Liver (tissue), 9 donors: ENCODE data around the gene CLCF1. TPM values are rescaled to one million over a fixed set of nuclear protein-coding genes. Genes with fewer than 3 reads are reported as not detected.

ENCODE experiments used
- DNase-seq: peaks from one replicate; pipeline ENCODE4 v3.0.0-alpha.2; 2017; ENCODE audit warnings: low spot score
- H3K27ac ChIP-seq, 2 donors: one replicate each; pipeline ENCODE4 v1.7.0; 2013; ENCODE audit warnings: inconsistent platforms in 2 of 2, low read length in 2 of 2, control low read depth in 1 of 2, low read depth in 1 of 2, mild to moderate bottlenecking in 1 of 2
- H3K27me3 ChIP-seq, 4 donors: one replicate each; pipeline versions ENCODE4 v1.6.1 to v1.7.0; 2013; ENCODE audit warnings: low read length in 3 of 4, inconsistent platforms in 1 of 4, mild to moderate bottlenecking in 1 of 4, moderate library complexity in 1 of 4; ENCODE audit not compliant: control insufficient read depth in 4 of 4, insufficient read depth in 4 of 4
- H3K36me3 ChIP-seq, 4 donors: one replicate each; pipeline versions ENCODE4 v1.6.1 to v1.7.0; 2013; ENCODE audit warnings: low read length in 3 of 4, mild to moderate bottlenecking in 3 of 4, low read depth in 1 of 4, moderate library complexity in 1 of 4; ENCODE audit not compliant: control insufficient read depth in 4 of 4, insufficient read depth in 3 of 4
- H3K4me1 ChIP-seq, 4 donors: one replicate each; pipeline versions ENCODE4 v1.6.1 to v1.7.0; 2013; ENCODE audit warnings: low read length in 3 of 4, mild to moderate bottlenecking in 3 of 4, moderate library complexity in 1 of 4; ENCODE audit not compliant: control insufficient read depth in 4 of 4, insufficient read depth in 4 of 4
- H3K4me3 ChIP-seq, 3 donors: one replicate each; pipeline versions ENCODE4 v1.6.1 to v1.7.0; 2013; ENCODE audit warnings: low read length in 3 of 3, control low read depth in 1 of 3, low read depth in 1 of 3, mild to moderate bottlenecking in 1 of 3
- H3K9ac ChIP-seq, 2 donors: one replicate each; pipeline ENCODE4 v1.7.0; 2013; ENCODE audit warnings: low read length in 2 of 2, mild to moderate bottlenecking in 2 of 2, moderate library complexity in 2 of 2, control low read depth in 1 of 2, low read depth in 1 of 2
- H3K9me3 ChIP-seq, 4 donors: one replicate each; pipeline versions ENCODE4 v1.6.1 to v1.7.0; 2013; ENCODE audit warnings: low read length in 3 of 4; ENCODE audit not compliant: control insufficient read depth in 4 of 4
- ATF3 ChIP-seq: IDR thresholded peaks from 2 replicates; pipeline ENCODE4 v1.6.1; 2016; ENCODE audit warnings: antibody characterized with exemption
- CTCF ChIP-seq: fragments of 150-350 bp; IDR thresholded peaks from 2 replicates; pipeline ENCODE4 v1.5.1; 2017; ENCODE audit warnings: improper control_type of control experiment, low read depth, low read length; ENCODE audit not compliant: missing input control
- EGR1 ChIP-seq, 2 donors: IDR thresholded peaks; 2 replicates each; pipeline ENCODE4 v1.6.1; 2016 to 2018; ENCODE audit warnings: antibody characterized with exemption in 2 of 2, low read depth in 2 of 2
- FOXA1 ChIP-seq: IDR thresholded peaks from 2 replicates; pipeline ENCODE4 v1.6.1; 2016; ENCODE audit warnings: antibody characterized with exemption
- GABPA ChIP-seq, 2 donors: IDR thresholded peaks in 1 of 2; conservative IDR thresholded peaks in 1 of 2; 2 replicates each; pipeline ENCODE4 v1.6.1; 2016; ENCODE audit warnings: antibody characterized with exemption in 2 of 2, mild to moderate bottlenecking in 1 of 2, moderate library complexity in 1 of 2
- HNF4A ChIP-seq, 2 donors: conservative IDR thresholded peaks; 2 replicates each; pipeline ENCODE4 v1.6.1; 2016; ENCODE audit warnings: antibody characterized with exemption in 2 of 2, mild to moderate bottlenecking in 2 of 2
- HNF4G ChIP-seq: IDR thresholded peaks from 2 replicates; pipeline ENCODE4 v1.6.1; 2016; ENCODE audit warnings: antibody characterized with exemption
- JUND ChIP-seq, 2 donors: IDR thresholded peaks; 2 replicates each; pipeline ENCODE4 v1.6.1; 2016; ENCODE audit warnings: antibody characterized with exemption in 2 of 2
- MAX ChIP-seq: IDR thresholded peaks from 2 replicates; pipeline ENCODE4 v1.6.1; 2016; ENCODE audit warnings: antibody characterized with exemption
- NR2F2 ChIP-seq: IDR thresholded peaks from 2 replicates; pipeline ENCODE4 v1.6.1; 2016; ENCODE audit warnings: antibody characterized with exemption
- RAD21 ChIP-seq, 2 donors: IDR thresholded peaks; 2 replicates each; pipeline ENCODE4 v1.6.1; 2016; ENCODE audit warnings: antibody characterized with exemption in 2 of 2, mild to moderate bottlenecking in 2 of 2
- RXRA ChIP-seq, 2 donors: IDR thresholded peaks; 2 replicates each; pipeline ENCODE4 v1.6.1; 2017 to 2018; ENCODE audit warnings: antibody characterized with exemption in 2 of 2, mild to moderate bottlenecking in 1 of 2
- SP1 ChIP-seq: IDR thresholded peaks from 2 replicates; pipeline ENCODE4 v1.6.1; 2018; ENCODE audit warnings: antibody characterized with exemption, mild to moderate bottlenecking
- TAF1 ChIP-seq: conservative IDR thresholded peaks from 2 replicates; pipeline ENCODE4 v1.6.1; 2016; ENCODE audit warnings: antibody characterized with exemption, mild to moderate bottlenecking
- WGBS: extraction: QIAGEN DNeasy Blood & Tissue Kit; methylation state at CpG from one replicate; pipeline ENCODE4 v1.1.7; 2013; 5-methylcytosine and 5-hydroxymethylcytosine counted together
- polyA plus RNA-seq, 2 donors: library from polyadenylated mRNA; stranded (reverse) in 1 of 2; unstranded in 1 of 2; fragments of 200-250 nt in 1 of 2; fragments of >200 nt in 1 of 2; fragmentation: Nextera tagmentation in 1 of 2; extraction: Ambion mirVana in 1 of 2; gene quantifications; one replicate each; pipeline versions ENCODE4 v1.2.1 to v1.2.3, GENCODE V29; 2013 to 2015
- total RNA-seq, 2 donors: library from RNA; depleted of rRNA; stranded (reverse); fragments of >200 nt; gene quantifications; one replicate each; pipeline ENCODE4 v1.2.3, GENCODE V29; 2014
- donor health status: healthy.
- donor health status: healthy.
- donor health status: healthy.
- donor health status: healthy.
- donor health status: healthy.

CLCF1 gene
- total and polyA plus RNA-seq, 4 donors: 0.14 to 1.8 (median 0.20) TPM

GRCh38 chr11:67422891-67423290 lies 49.5 kb upstream of the CLCF1 start (continued):
- TF ChIP-seq SP1: no peak
- TF ChIP-seq CTCF: no peak
- TF ChIP-seq MAX: no peak
- TF ChIP-seq GABPA (IDR thresholded peaks at IDR 0.05 in 1 of 2, conservative IDR thresholded peaks at IDR 0.05 in 1 of 2): no peak
- no peak for TF ChIP-seq JUND (IDR thresholded peaks at IDR 0.05)
- TF ChIP-seq NR2F2: no peak
- no peak for TF ChIP-seq RAD21 (IDR thresholded peaks at IDR 0.05)
- TF ChIP-seq ATF3: no peak

- Histone ChIP-seq H3K4me1 (peaks cover 19 to 34% (median 25%) of the 10 kb centered on the region in 4 donors), H3K27ac (peak overlapping the region in 1 of 2 donors; percentile 94), H3K9ac (no peak overlapping the region), H3K4me3 (peak overlapping the region in 1 of 3 donors; percentile 20), H3K27me3 (no peaks in the 10 kb centered on the region), H3K9me3 (no peaks in the 10 kb centered on the region), H3K36me3 (no peaks in the 10 kb centered on the region)
- DNase-seq: no peak
- TF ChIP-seq HNF4G (no peak), GABPA (IDR thresholded peaks at IDR 0.05 in 1 of 2, conservative IDR thresholded peaks at IDR 0.05 in 1 of 2) (no peak), NR2F2 (no peak)
- 71% methylated on average over 22 of the region's 22 CpGs for WGBS
Measured at GRCh38 chr11:67421430-67422031, 48.1 kb upstream of the CLCF1 start.

GRCh38 chr11:67420646-67421429 lies 47.4 kb upstream of the CLCF1 start:
- Histone ChIP-seq H3K9ac (peak overlapping the region in 1 of 2 donors; percentile 39), H3K4me1 (peaks cover 19 to 34% (median 26%) of the 10 kb centered on the region in 4 donors), H3K27ac (peak overlapping the region; percentile 92 to 94), H3K9me3 (no peaks in the 10 kb centered on the region), H3K36me3 (no peaks in the 10 kb centered on the region), H3K27me3 (no peaks in the 10 kb centered on the region), H3K4me3 (peak overlapping the region; percentile 26 to 76 (median 58))
- under 1% methylated on average over 97 of the region's 97 CpGs for WGBS
- DNase-seq: peak; percentile 100
- TF ChIP-seq FOXA1: peak; percentile 26
- TF ChIP-seq EGR1 (IDR thresholded peaks at IDR 0.05; ENCODE audit: low read depth in 2 of 2): no peak
- TF ChIP-seq RAD21 (IDR thresholded peaks at IDR 0.05): peak in 1 of 2 donors; percentile 3
- peak; percentile 46 for TF ChIP-seq SP1

GRCh38 chr11:67420147-67420645 lies 46.8 kb upstream of the CLCF1 start:
- 38% methylated on average over 15 of the region's 15 CpGs for WGBS
- DNase-seq: no peak

More at GRCh38 chr11:67420147-67420645, 46.8 kb upstream of the CLCF1 start:
- peak overlapping the region in 1 of 2 donors; percentile 39 for H3K9ac ChIP-seq
- H3K36me3 ChIP-seq: no peaks in the 10 kb centered on the region
- peak overlapping the region in 2 of 3 donors; percentile 58 to 76 for H3K4me3 ChIP-seq
- H3K27me3 ChIP-seq: no peaks in the 10 kb centered on the region
- TF ChIP-seq SP1 (no peak), GABPA (IDR thresholded peaks at IDR 0.05 in 1 of 2, conservative IDR thresholded peaks at IDR 0.05 in 1 of 2) (no peak), CTCF (no peak), RAD21 (IDR thresholded peaks at IDR 0.05) (no peak), RXRA (IDR thresholded peaks at IDR 0.05) (no peak), HNF4A (conservative IDR thresholded peaks at IDR 0.05) (no peak), MAX (no peak), TAF1 (no peak)
- H3K27ac ChIP-seq: peak overlapping the region; percentile 92 to 94
- H3K4me1 ChIP-seq: peaks cover 21 to 34% (median 27%) of the 10 kb centered on the region in 4 donors
- no peaks in the 10 kb centered on the region for H3K9me3 ChIP-seq
